H1 (cell line): ENCODE measurements around the gene KLHDC7B. TPM values are rescaled to one million over a fixed set of nuclear protein-coding genes. Genes with fewer than 3 reads are reported as not detected.
A peak's percentile ranks its signal among the peaks of the same experiment; 100 is the strongest.

Experiments
- CTCF ChIA-PET: fragments of 300-600 bp; sonication (Branson Sonifier 250); formaldehyde crosslinking; loops from one replicate; lab custom pipeline; 2021; ENCODE audit not compliant: partially characterized antibody; lab: Charles Lee
- POLR2A ChIA-PET: fragments of 300-600 bp; sonication (Branson Sonifier 250); formaldehyde crosslinking; loops from one replicate; lab custom pipeline; 2021; ENCODE audit warnings: inconsistent platforms; ENCODE audit not compliant: partially characterized antibody; lab: Charles Lee
- DNase-seq, 2 experiments: peaks; one replicate each; pipeline versions ENCODE4 v3.0.0 to v3.0.0-alpha.2; 2010 to 2022; ENCODE audit warnings: low spot score in 2 of 2, low read depth in 1 of 2, mixed read lengths in 1 of 2
- FAIRE-seq: peaks from 2 replicates; lab custom pipeline; 2011; peaks lifted over from hg19 to GRCh38; lab: Jason Lieb, UNC
- H2AFZ ChIP-seq: 2 replicates; pipeline ENCODE4 v1.8.1; 2012; ENCODE audit warnings: low read length, inconsistent platforms
- H2AK5ac ChIP-seq: 2 replicates; pipeline ENCODE4 v1.6.1; 2013; ENCODE audit warnings: low read depth, low read length
- H2BK120ac ChIP-seq: replicated peaks from 2 replicates; pipeline ENCODE3; 2013; ENCODE audit warnings: low read depth, low read length, inconsistent platforms
- H2BK12ac ChIP-seq: 2 replicates; pipeline ENCODE4 v1.6.1; 2013; ENCODE audit warnings: low read depth, low read length
- H2BK15ac ChIP-seq: 2 replicates; pipeline ENCODE4 v1.6.1; 2013; ENCODE audit warnings: low read length
- H2BK20ac ChIP-seq: 2 replicates; pipeline ENCODE4 v1.6.1; 2013; ENCODE audit warnings: low read length
- H2BK5ac ChIP-seq: 2 replicates; pipeline ENCODE4 v1.6.1; 2013; ENCODE audit warnings: low read depth, low read length
- H3K14ac ChIP-seq: 2 replicates; pipeline ENCODE4 v1.6.1; 2013; ENCODE audit warnings: inconsistent platforms; ENCODE audit not compliant: insufficient read length
- H3K18ac ChIP-seq: 2 replicates; pipeline ENCODE4 v1.6.1; 2013; ENCODE audit warnings: low read length; ENCODE audit errors: extremely low read depth
- H3K23ac ChIP-seq: 2 replicates; pipeline ENCODE4 v1.6.1; 2013; ENCODE audit warnings: inconsistent platforms; ENCODE audit not compliant: insufficient read length
- H3K23me2 ChIP-seq: 2 replicates; pipeline ENCODE4 v1.6.1; 2013; ENCODE audit warnings: low read depth, low read length
- H3K27ac ChIP-seq: 2 replicates; pipeline ENCODE4 v1.6.1; 2011; ENCODE audit warnings: low read depth, low read length, inconsistent platforms
- H3K27me3 ChIP-seq, 4 experiments: replicated peaks in 1 of 4; 1 replicate in 1 of 4; 2 replicates in 3 of 4; pipeline versions ENCODE4 v1.6.1 to v1.8.1; 2011 to 2013; ENCODE audit warnings: low read length in 3 of 4, mild to moderate bottlenecking in 3 of 4, inconsistent platforms in 2 of 4, mixed read lengths in 2 of 4, moderate library complexity in 1 of 4; ENCODE audit not compliant: control insufficient read depth in 3 of 4, insufficient read depth in 3 of 4; ENCODE audit errors: extremely low read depth in 1 of 4
- H3K36me3 ChIP-seq, 4 experiments: 2 replicates each; pipeline versions ENCODE4 v1.6.1 to v1.8.1; 2011 to 2013; ENCODE audit warnings: mild to moderate bottlenecking in 4 of 4, low read length in 3 of 4, moderate library complexity in 2 of 4, control low read depth in 1 of 4, inconsistent platforms in 1 of 4; ENCODE audit not compliant: insufficient read depth in 4 of 4, control insufficient read depth in 2 of 4
- H3K4ac ChIP-seq: replicated peaks from 2 replicates; pipeline ENCODE3; 2013; ENCODE audit warnings: low read length, low read depth, mixed read lengths, inconsistent platforms; ENCODE audit not compliant: insufficient read length
- H3K4me1 ChIP-seq, 4 experiments: replicated peaks in 1 of 4; 1 replicate in 1 of 4; 2 replicates in 3 of 4; pipeline versions ENCODE4 v1.6.1 to v1.8.1; 2011 to 2013; ENCODE audit warnings: low read length in 3 of 4, inconsistent platforms in 2 of 4, mixed read lengths in 1 of 4; ENCODE audit not compliant: insufficient read depth in 4 of 4, control insufficient read depth in 3 of 4
- H3K4me2 ChIP-seq, 2 experiments: 2 replicates each; pipeline versions ENCODE4 v1.6.1 to v1.8.1; 2011 to 2013; ENCODE audit warnings: low read depth in 2 of 2, low read length in 2 of 2, control low read depth in 1 of 2, inconsistent platforms in 1 of 2, mild to moderate bottlenecking in 1 of 2; ENCODE audit not compliant: insufficient read depth in 1 of 2
- H3K4me3 ChIP-seq, 4 experiments: fragments of 200-600, 300-600 bp in 1 of 4; sonication (generic), shearing (Covaris generic), sonication (Bioruptor Twin) in 1 of 4; 2 replicates each; pipeline versions ENCODE4 v1.5.1 to v1.8.1; 2011 to 2016; ENCODE audit warnings: low read length in 4 of 4, low read depth in 3 of 4, control low read depth in 2 of 4, inconsistent platforms in 2 of 4, mild to moderate bottlenecking in 2 of 4, mixed read lengths in 1 of 4, moderate library complexity in 1 of 4; ENCODE audit not compliant: insufficient read depth in 2 of 4; ENCODE audit errors: extremely low read depth in 1 of 4
- H3K56ac ChIP-seq: replicated peaks from 2 replicates; pipeline ENCODE3; 2013; ENCODE audit warnings: low read depth, mild to moderate bottlenecking, mixed read lengths, low read length, inconsistent platforms; ENCODE audit not compliant: insufficient read length
- H3K79me1 ChIP-seq: 2 replicates; pipeline ENCODE4 v1.6.1; 2013; ENCODE audit warnings: low read depth, low read length, control low read depth
- H3K79me2 ChIP-seq, 2 experiments: 2 replicates each; pipeline versions ENCODE4 v1.6.1 to v1.8.1; 2012 to 2013; ENCODE audit warnings: low read length in 2 of 2, mild to moderate bottlenecking in 2 of 2, inconsistent platforms in 1 of 2; ENCODE audit not compliant: insufficient read depth in 2 of 2, control insufficient read depth in 1 of 2
- H3K9ac ChIP-seq, 4 experiments: replicated peaks in 1 of 4; 1 replicate in 1 of 4; 2 replicates in 3 of 4; pipeline versions ENCODE4 v1.6.1 to v1.8.1; 2011 to 2013; ENCODE audit warnings: low read depth in 3 of 4, low read length in 3 of 4, control low read depth in 2 of 4, mild to moderate bottlenecking in 2 of 4, moderate library complexity in 2 of 4, inconsistent platforms in 1 of 4; ENCODE audit errors: extremely low read depth in 1 of 4
- H3K9me3 ChIP-seq, 2 experiments: 2 replicates each; pipeline versions ENCODE4 v1.6.1 to v1.8.1; 2012 to 2013; ENCODE audit warnings: mild to moderate bottlenecking in 2 of 2, moderate library complexity in 2 of 2, control low read depth in 1 of 2, inconsistent platforms in 1 of 2, low read depth in 1 of 2, low read length in 1 of 2, mixed read lengths in 1 of 2; ENCODE audit not compliant: insufficient read depth in 2 of 2
- H4K20me1 ChIP-seq, 2 experiments: replicated peaks in 1 of 2; 2 replicates each; pipeline versions ENCODE3 to v1.8.1; 2011 to 2013; ENCODE audit warnings: inconsistent platforms in 2 of 2, low read length in 2 of 2, mild to moderate bottlenecking in 1 of 2; ENCODE audit not compliant: insufficient read depth in 2 of 2, control insufficient read depth in 1 of 2
- H4K5ac ChIP-seq: 2 replicates; pipeline ENCODE4 v1.6.1; 2013; ENCODE audit warnings: low read length, low read depth, mixed read lengths, inconsistent platforms; ENCODE audit not compliant: insufficient read length
- H4K8ac ChIP-seq: 2 replicates; pipeline ENCODE4 v1.8.0; 2013; ENCODE audit warnings: mild to moderate bottlenecking, moderate library complexity, low read length, inconsistent platforms; ENCODE audit not compliant: insufficient read depth; ENCODE audit errors: extremely low read depth
- H4K91ac ChIP-seq: replicated peaks from 2 replicates; pipeline ENCODE3; 2013; ENCODE audit warnings: low read length, mixed read lengths, inconsistent platforms; ENCODE audit not compliant: insufficient read length
- CBX8 ChIP-seq: fragments of 300-800, 300-1000 bp; sonication (generic); IDR thresholded peaks from 2 replicates; pipeline ENCODE4 v1.7.1; 2016; ENCODE audit warnings: low read depth, low read length, borderline replicate concordance
- WGBS, 2 experiments: shearing (Covaris generic) in 1 of 2; methylation state at CpG; one replicate each; pipeline versions ENCODE4 v1.1.6 to v1.1.7; 2013 to 2015; ENCODE audit warnings: low lambda C conversion rate in 2 of 2, mixed read lengths in 2 of 2, inconsistent platforms in 1 of 2, low coverage in 1 of 2, missing lambda C conversion rate in 1 of 2; ENCODE audit not compliant: insufficient replicate concordance in 2 of 2, insufficient coverage in 1 of 2, insufficient read length in 1 of 2; ENCODE audit errors: extremely low coverage in 1 of 2, missing lambda C conversion rate in 1 of 2; 5-methylcytosine and 5-hydroxymethylcytosine counted together
- polyA plus RNA-seq, 7 experiments: library from polyadenylated mRNA; depleted of rRNA in 3 of 7; stranded (reverse) in 5 of 7; unstranded in 2 of 7; fragments of >200 nt in 5 of 7; fragments of 200-250 nt in 2 of 7; gene quantifications; 1 replicate in 5 of 7; 2 replicates in 1 of 7; 4 replicates in 1 of 7; pipeline versions ENCODE4 v1.2.1 to v1.2.3, GENCODE V29; 2011 to 2013; ENCODE audit warnings: missing spikeins in 2 of 7, mixed read lengths in 2 of 7
- total RNA-seq: library from RNA; stranded (reverse); fragmentation: NEBNext Ultra II Directional; extraction: Animal tissue kit (Norgen Biotek cat#: 25700); gene quantifications from 2 replicates; pipeline ENCODE4 v1.2.1, GENCODE V29; 2021

The KLHDC7B gene
- total and polyA plus RNA-seq, 2 of the 8 experiments (the other 6 are each of a cell fraction or from before 2014, with no cell fraction given) = not detected

GRCh38 chr22:50550395-50550794, 4.7 kb downstream of the KLHDC7B start:
- Histone ChIP-seq H3K18ac (no peak overlapping the region), H3K27ac (no peak overlapping the region), H3K36me3 (no peaks in the 10 kb centered on the region), H4K91ac (no peak overlapping the region), H2BK5ac (no peak overlapping the region), H3K4me3 (no peak overlapping the region), H4K5ac (no peak overlapping the region), H3K14ac (no peak overlapping the region), H2BK120ac (no peak overlapping the region), H3K4me2 (no peak overlapping the region), H3K79me1 (no peaks in the 10 kb centered on the region), H3K56ac (no peak overlapping the region), H4K20me1 (no peaks in the 10 kb centered on the region), H4K8ac (no peak overlapping the region), H3K4ac (no peak overlapping the region), H3K4me1 (peaks cover 0 to 5% (median 1%) of the 10 kb centered on the region in 4 experiments; a peak in 2 of 7 replicates), H2BK12ac (no peak overlapping the region), H2BK15ac (no peak overlapping the region), H3K9me3 (no peaks in the 10 kb centered on the region), H3K23ac (no peak overlapping the region), H3K23me2 (no peaks in the 10 kb centered on the region), H2BK20ac (no peak overlapping the region), H2AK5ac (no peak overlapping the region), H3K9ac (0 out of 7 replicates have a peak overlapping the region, but pooled peaks of 1 of the 4 experiments have one; percentile 32), H3K79me2 (no peaks in the 10 kb centered on the region), H3K27me3 (peaks cover 0 to 3% (median under 1%) of the 10 kb centered on the region in 4 experiments; a peak in 3 of 7 replicates)
- FAIRE-seq (no peak), DNase-seq (no peak)
- WGBS, 2 experiments = 86% methylated on average over 8 of the region's 8 CpGs; no CpG with 5 or more reads in 1 of the 2 experiments
- ChIA-PET POLR2A (interaction anchor here (1.0 to 1.2 kb wide), 2 partner anchors 25 to 37 kb away, joined by 3 to 4 read pairs; partner anchors contain the start of gene SCO2), CTCF (interaction anchor here (0.9 to 2.2 kb wide), 6 partner anchors 13 to 150 kb away, joined by 3 to 12 read pairs (median 3); partner anchors contain the start of gene SYCE3)
- no peak for TF ChIP-seq CBX8
- TF ChIP-seq, all 59 proteins: peak for 0
- no peak overlapping the region for H2AFZ ChIP-seq
